ENCODE data around the gene SPNS3.

The SPNS3 gene

DNA sequence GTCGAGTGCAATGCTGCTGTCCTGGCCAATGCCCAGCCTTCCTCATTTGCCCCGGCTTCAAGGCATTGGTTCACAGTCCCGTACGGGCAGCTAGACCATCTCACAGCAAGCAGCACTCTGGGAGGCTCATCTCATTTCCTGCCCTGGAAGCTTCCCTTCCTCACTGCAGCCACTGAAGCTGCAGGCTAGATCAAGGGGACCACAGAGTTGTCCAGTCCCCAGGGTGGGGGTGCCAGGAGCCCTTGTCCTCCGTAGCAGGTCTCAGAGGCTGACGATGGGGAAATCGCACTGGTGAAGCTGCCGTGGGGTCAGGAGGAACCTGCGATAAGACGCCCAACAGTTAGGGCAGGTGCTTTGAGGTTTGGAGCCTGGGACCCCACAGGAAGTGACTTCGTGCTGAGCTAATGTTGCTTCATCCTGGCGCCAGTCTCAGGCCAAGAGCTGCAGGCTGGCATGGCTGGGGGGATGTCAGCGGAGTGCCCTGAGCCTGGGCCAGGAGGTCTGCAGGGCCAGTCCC is at the start of gene SPNS3:
Gene SPNS3, plus strand, starts transcription at position 426 of the 517 bp plus-strand sequence. Its CDS starts 28 bp downstream, at position 454.
- Mint-ChIP-seq H3K4me1 (peaks cover 30% of the 10 kb centered on the region), H3K27me3 (peaks cover 7% of the 10 kb centered on the region), H3K27ac (peak within 1 kb of the TSS; percentile 15), H3K36me3 (no peaks in the 10 kb centered on the region), H3K9me3 (no peaks in the 10 kb centered on the region), H3K4me3 (peak within 1 kb of the TSS; percentile 4)
- ATAC-seq, result peak; percentile 55

DNA sequence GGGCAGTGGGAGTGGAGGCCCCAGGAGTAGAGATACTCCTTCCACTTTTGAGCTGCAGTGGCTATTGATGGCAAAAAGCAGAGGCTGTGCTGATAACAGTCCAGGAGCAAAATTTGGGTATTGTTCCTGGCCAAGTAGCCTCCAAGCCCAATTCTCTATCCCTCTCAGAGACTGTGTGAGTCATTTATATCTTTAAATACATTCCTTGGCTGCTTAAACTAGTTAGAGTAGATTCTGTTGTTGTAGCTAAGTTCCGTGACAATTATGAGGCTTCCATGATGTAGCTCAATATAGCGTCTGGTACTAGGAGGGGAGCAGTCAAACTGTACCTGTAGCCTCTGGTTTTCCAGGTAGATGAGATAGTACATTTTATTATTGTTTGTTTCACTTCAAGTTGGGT is 47.3 kb upstream of the SPNS3 start:
- Mint-ChIP-seq H3K9me3 (no peaks in the 10 kb centered on the region), H3K4me3 (no peak overlapping the region)

GRCh38 chr17:4387137-4387536 is 46.6 kb upstream of the SPNS3 start:
- no peaks in the 10 kb centered on the region for H3K9me3 Mint-ChIP-seq
- H3K4me3 Mint-ChIP-seq, result no peak overlapping the region
- no peaks in the 10 kb centered on the region for H3K36me3 Mint-ChIP-seq
- H3K27me3 Mint-ChIP-seq, result no peaks in the 10 kb centered on the region
- no peak for ATAC-seq
- no peak overlapping the region for H3K27ac Mint-ChIP-seq
- H3K4me1 Mint-ChIP-seq, result peaks cover 5% of the 10 kb centered on the region

More for the DNA sequence above, 47.3 kb upstream of the SPNS3 start:
- H3K4me1 Mint-ChIP-seq, result peaks cover 3% of the 10 kb centered on the region
- no peak overlapping the region for H3K27ac Mint-ChIP-seq
- ATAC-seq, result no peak
- H3K27me3 Mint-ChIP-seq, result no peaks in the 10 kb centered on the region
- H3K36me3 Mint-ChIP-seq, result no peaks in the 10 kb centered on the region

DNA sequence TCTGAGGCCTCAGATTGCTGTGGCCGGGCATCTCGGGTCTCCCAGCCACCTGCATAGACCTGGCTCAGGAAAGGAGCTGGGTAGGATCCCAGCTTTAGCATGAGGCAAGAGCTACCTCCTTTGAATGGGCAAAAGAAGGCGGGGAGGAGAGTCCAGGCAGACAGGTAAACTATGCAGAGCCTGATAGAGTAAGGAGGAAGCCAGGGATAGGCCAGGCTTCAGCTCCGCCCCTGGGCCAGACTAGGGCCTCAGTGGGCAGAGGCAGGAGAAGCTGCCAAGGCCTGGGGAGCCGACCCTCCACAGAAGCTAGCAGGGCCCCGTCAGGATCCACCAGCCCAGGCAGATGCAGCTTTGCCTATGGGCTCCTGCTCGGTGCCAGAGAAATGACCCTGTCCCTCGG is 44.7 kb upstream of the SPNS3 start:
- Mint-ChIP-seq H3K27ac (no peak overlapping the region), H3K9me3 (no peaks in the 10 kb centered on the region), H3K36me3 (no peaks in the 10 kb centered on the region), H3K4me3 (no peak overlapping the region), H3K27me3 (no peaks in the 10 kb centered on the region), H3K4me1 (peaks cover 21% of the 10 kb centered on the region)
- ATAC-seq, result peak; percentile 24

- H3K27me3 Mint-ChIP-seq, result no peaks in the 10 kb centered on the region
- H3K4me1 Mint-ChIP-seq, result peaks cover 59% of the 10 kb centered on the region
- no peaks in the 10 kb centered on the region for H3K9me3 Mint-ChIP-seq
- H3K4me3 Mint-ChIP-seq, result peak overlapping the region; percentile 1
- no peak for ATAC-seq
- H3K27ac Mint-ChIP-seq, result peak overlapping the region; percentile 100
- no peaks in the 10 kb centered on the region for H3K36me3 Mint-ChIP-seq
These were observed 39.9 kb upstream of the SPNS3 start for GRCh38 chr17:4393806-4394205.

DNA sequence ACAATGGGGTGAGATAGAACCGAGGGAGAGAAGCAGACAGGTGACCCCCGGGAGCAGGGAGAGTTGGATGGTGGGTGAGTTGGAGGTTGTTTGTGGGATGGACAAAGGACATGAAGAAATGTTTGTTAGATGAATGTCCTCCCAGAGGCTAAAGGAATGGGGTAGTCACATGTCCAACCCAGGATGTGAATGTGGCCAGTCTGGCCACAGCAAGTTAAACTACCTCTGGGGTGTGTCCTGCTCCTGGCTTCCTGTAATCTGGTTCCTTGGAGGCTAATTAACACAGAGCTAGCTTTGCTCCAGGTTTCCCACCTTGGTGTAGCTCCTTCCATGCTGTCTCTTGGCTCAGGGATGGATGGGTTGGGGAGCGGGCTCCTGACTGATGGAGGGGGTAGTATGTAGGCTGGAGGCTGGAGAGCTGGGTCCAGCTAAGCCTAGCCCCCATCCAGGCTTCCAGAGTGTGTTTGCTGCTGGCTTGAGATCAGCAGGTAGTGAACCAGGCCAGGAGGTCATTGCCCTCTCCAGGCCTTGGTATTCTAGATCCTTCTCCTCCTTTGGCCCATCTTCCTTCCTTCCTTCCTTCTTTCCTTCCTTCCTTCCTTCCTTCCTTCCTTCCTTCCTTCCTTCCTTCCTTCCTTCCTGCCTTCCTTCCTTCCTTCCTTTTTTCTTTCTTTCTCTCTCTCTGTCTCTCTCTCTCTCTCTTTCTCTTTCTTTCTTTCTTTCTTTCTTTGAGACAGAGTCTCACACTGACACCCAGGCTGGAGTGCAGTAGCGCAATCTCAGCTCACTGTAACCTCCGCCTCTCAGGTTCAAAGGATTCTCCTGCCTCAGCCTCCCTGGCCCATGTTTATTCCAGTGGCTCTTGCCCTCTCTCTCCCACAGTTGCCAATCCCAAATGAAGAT is 39.3 kb upstream of the SPNS3 start:
- H3K4me1 Mint-ChIP-seq, result peaks cover 59% of the 10 kb centered on the region
- H3K36me3 Mint-ChIP-seq, result no peaks in the 10 kb centered on the region
- H3K9me3 Mint-ChIP-seq, result no peaks in the 10 kb centered on the region
- H3K27me3 Mint-ChIP-seq, result no peaks in the 10 kb centered on the region
- no peak for ATAC-seq
- peak overlapping the region; percentile 1 for H3K4me3 Mint-ChIP-seq
- H3K27ac Mint-ChIP-seq, result peak overlapping the region; percentile 100

GRCh38 chr17:4395111-4395478 is 38.6 kb upstream of the SPNS3 start:
- no peak overlapping the region for H3K4me3 Mint-ChIP-seq
- H3K9me3 Mint-ChIP-seq, result no peaks in the 10 kb centered on the region
- peaks cover 59% of the 10 kb centered on the region for H3K4me1 Mint-ChIP-seq
- ATAC-seq, result no peak
- H3K27ac Mint-ChIP-seq, result peak overlapping the region; percentile 100
- H3K27me3 Mint-ChIP-seq, result no peaks in the 10 kb centered on the region
- H3K36me3 Mint-ChIP-seq, result no peaks in the 10 kb centered on the region

GRCh38 chr17:4397840-4398239 is 35.9 kb upstream of the SPNS3 start:
- H3K9me3 Mint-ChIP-seq, result no peaks in the 10 kb centered on the region
- peak overlapping the region; percentile 100 for H3K27ac Mint-ChIP-seq
- no peak for ATAC-seq
- peak overlapping the region; percentile 87 for H3K4me3 Mint-ChIP-seq
- H3K4me1 Mint-ChIP-seq, result peaks cover 49% of the 10 kb centered on the region
- no peaks in the 10 kb centered on the region for H3K27me3 Mint-ChIP-seq
- no peaks in the 10 kb centered on the region for H3K36me3 Mint-ChIP-seq

- H3K27me3 Mint-ChIP-seq, result no peaks in the 10 kb centered on the region
- H3K4me1 Mint-ChIP-seq, result peaks cover 15% of the 10 kb centered on the region
- H3K36me3 Mint-ChIP-seq, result no peaks in the 10 kb centered on the region
- no peaks in the 10 kb centered on the region for H3K9me3 Mint-ChIP-seq
- H3K4me3 Mint-ChIP-seq, result no peak overlapping the region
- H3K27ac Mint-ChIP-seq, result peak overlapping the region; percentile 58
- ATAC-seq, result peak; percentile 78
These were observed 28.6 kb upstream of the SPNS3 start for GRCh38 chr17:4405038-4405669.

GRCh38 chr17:4405699-4406098 is 28.0 kb upstream of the SPNS3 start:
- no peaks in the 10 kb centered on the region for H3K36me3 Mint-ChIP-seq
- no peaks in the 10 kb centered on the region for H3K27me3 Mint-ChIP-seq
- no peak for ATAC-seq
- H3K9me3 Mint-ChIP-seq, result no peaks in the 10 kb centered on the region
- no peak overlapping the region for H3K4me3 Mint-ChIP-seq
- H3K4me1 Mint-ChIP-seq, result peaks cover 15% of the 10 kb centered on the region
- peak overlapping the region; percentile 58 for H3K27ac Mint-ChIP-seq

GRCh38 chr17:4406386-4406785 is 27.4 kb upstream of the SPNS3 start:
- H3K27me3 Mint-ChIP-seq, result no peaks in the 10 kb centered on the region
- no peaks in the 10 kb centered on the region for H3K9me3 Mint-ChIP-seq
- H3K4me1 Mint-ChIP-seq, result peaks cover 15% of the 10 kb centered on the region
- no peak for ATAC-seq
- peak overlapping the region; percentile 58 for H3K27ac Mint-ChIP-seq
- H3K36me3 Mint-ChIP-seq, result no peaks in the 10 kb centered on the region
- no peak overlapping the region for H3K4me3 Mint-ChIP-seq

DNA sequence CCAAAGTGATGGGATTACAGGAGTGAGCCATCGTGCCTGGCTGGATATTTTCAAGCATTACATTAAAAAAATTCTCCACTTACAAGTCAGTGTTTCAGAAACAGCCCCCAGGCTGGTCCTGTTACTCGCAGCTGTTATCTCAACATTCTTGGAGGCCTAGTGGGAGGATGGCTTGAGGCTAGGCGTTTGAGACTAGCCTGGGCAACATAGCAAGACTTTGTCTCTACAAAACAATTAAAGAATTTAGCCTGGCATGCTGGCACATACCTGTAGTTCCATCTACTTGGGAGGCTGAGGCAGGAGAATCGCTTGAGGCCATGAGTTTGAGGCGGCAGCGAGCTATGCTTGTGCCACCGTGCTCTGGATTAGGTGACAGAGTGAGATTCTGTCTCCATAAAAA is 26.5 kb upstream of the SPNS3 start:
- Mint-ChIP-seq H3K27ac (no peak overlapping the region), H3K36me3 (no peaks in the 10 kb centered on the region), H3K4me3 (no peak overlapping the region), H3K27me3 (no peaks in the 10 kb centered on the region), H3K4me1 (peaks cover 15% of the 10 kb centered on the region), H3K9me3 (no peaks in the 10 kb centered on the region)
- ATAC-seq, result no peak

DNA sequence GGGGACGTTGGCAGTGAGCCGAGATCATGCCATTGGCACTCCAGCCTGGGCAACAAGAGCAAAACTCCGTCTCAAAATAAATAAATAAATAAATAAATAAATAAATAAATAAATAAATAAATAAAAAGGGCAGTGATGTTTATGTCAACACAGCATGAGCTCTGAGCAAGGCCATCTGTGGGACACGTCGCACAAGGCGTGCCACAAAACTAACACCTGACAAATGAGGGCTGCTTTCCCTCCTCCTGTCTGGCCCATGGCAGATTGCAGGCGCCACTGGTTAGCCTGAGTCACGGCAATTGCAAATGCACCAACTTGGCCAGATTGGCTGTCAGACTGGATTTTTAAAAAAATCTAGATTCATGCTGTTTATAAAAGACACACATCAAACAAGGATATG is 25.9 kb upstream of the SPNS3 start:
- Mint-ChIP-seq H3K4me1 (peaks cover 18% of the 10 kb centered on the region), H3K9me3 (no peaks in the 10 kb centered on the region), H3K4me3 (no peak overlapping the region), H3K36me3 (no peaks in the 10 kb centered on the region), H3K27ac (peak overlapping the region; percentile 48), H3K27me3 (no peaks in the 10 kb centered on the region)
- no peak for ATAC-seq

DNA sequence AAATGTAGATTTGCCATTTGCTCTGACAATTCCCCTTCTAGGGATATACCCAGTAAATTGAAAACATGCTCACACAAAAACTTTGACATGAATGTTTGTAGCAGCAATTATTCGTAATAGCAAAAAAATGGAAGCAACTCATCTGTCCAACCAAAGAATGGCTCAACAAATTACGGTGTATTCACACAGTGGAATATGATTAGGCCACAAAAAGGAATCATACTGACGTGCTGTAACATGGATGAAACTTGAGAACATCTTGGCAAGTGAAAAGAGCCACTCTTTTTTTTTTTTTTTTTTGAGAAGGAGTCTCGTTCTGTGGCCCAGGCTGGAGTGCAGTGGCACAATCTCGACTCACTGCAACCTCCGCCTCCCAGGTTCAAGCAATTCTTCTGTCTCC is 24.1 kb upstream of the SPNS3 start:
- H3K36me3 Mint-ChIP-seq, result no peaks in the 10 kb centered on the region
- no peaks in the 10 kb centered on the region for H3K9me3 Mint-ChIP-seq
- peaks cover 22% of the 10 kb centered on the region for H3K4me1 Mint-ChIP-seq
- no peak overlapping the region for H3K4me3 Mint-ChIP-seq
- ATAC-seq, result no peak
- no peak overlapping the region for H3K27ac Mint-ChIP-seq
- no peaks in the 10 kb centered on the region for H3K27me3 Mint-ChIP-seq

DNA sequence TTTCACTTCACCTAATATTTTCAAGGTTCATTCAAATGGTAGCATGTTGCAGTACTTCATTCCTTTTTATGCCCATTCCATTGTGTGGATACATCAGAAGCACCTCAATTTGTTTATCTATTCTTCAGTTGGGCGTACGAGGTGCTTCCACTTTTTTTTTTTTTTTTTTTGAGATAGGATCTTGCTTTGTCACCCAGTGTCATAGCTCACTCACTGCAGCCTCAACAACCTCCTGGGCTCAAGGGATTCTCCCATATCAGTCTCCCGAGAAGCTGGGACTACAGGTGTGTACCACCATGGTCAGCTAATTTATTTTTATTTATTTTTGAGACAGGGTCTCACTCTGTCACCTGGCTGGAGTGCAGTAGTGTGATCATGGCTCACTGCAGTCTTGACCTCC is 22.5 kb upstream of the SPNS3 start:
- Mint-ChIP-seq H3K4me1 (peaks cover 7% of the 10 kb centered on the region), H3K9me3 (no peaks in the 10 kb centered on the region), H3K27ac (no peak overlapping the region), H3K4me3 (no peak overlapping the region), H3K27me3 (no peaks in the 10 kb centered on the region), H3K36me3 (no peaks in the 10 kb centered on the region)
- ATAC-seq, result no peak
